HAP-1 (cell line): Measurements from ENCODE around the gene ASB3.
A peak's percentile ranks its signal among the peaks of the same experiment; 100 is the strongest.

Experiments used
- DNase-seq, 2 experiments: peaks; one replicate each; pipeline ENCODE4 v3.0.0-alpha.2; 2016 to 2020; ENCODE audit warnings: low spot score in 2 of 2
- H3K27me3 ChIP-seq: fragments of 250-450 bp; sonication (Bioruptor Pico); 2 replicates; pipeline ENCODE4 v1.5.1; 2020; ENCODE audit warnings: low read depth, mild to moderate bottlenecking, moderate library complexity
- H3K36me3 ChIP-seq: fragments of 250-450 bp; sonication (Bioruptor Pico); replicated peaks from 2 replicates; pipeline ENCODE4 v1.5.1; 2020; ENCODE audit warnings: mild to moderate bottlenecking
- H3K4me1 ChIP-seq: fragments of 250-450 bp; sonication (Bioruptor Pico); 2 replicates; pipeline ENCODE4 v1.5.1; 2020; ENCODE audit warnings: mild to moderate bottlenecking
- H3K4me3 ChIP-seq: fragments of 250-450 bp; sonication (Bioruptor Pico); 2 replicates; pipeline ENCODE4 v1.5.1; 2020; ENCODE audit warnings: mild to moderate bottlenecking, moderate library complexity
- H3K9me3 ChIP-seq: fragments of 250-450 bp; sonication (Bioruptor Pico); 2 replicates; pipeline ENCODE4 v1.5.1; 2020; ENCODE audit warnings: mild to moderate bottlenecking, moderate library complexity
- in situ Hi-C: fragments of 300-500 bp; cut with MboI; formaldehyde crosslinking; loops from 3 replicates; pipeline ENCODE4 v1.14.3; 2020; ENCODE audit warnings: low sequenced_read_pairs, inconsistent platforms, mixed read lengths

ASB3 gene

GRCh38 chr2:53640466-53640865, 146.3 kb downstream of the ASB3 start:
- no peaks in the 10 kb centered on the region for H3K9me3 ChIP-seq
- no peak overlapping the region for H3K4me3 ChIP-seq
- H3K4me1 ChIP-seq, result peaks cover 15% of the 10 kb centered on the region
- no peaks in the 10 kb centered on the region for H3K27me3 ChIP-seq
- no peaks in the 10 kb centered on the region for H3K36me3 ChIP-seq
- in situ Hi-C loops, result no loop called here
- DNase-seq, result no peak

- H3K36me3 ChIP-seq, result no peaks in the 10 kb centered on the region
- no peak overlapping the region for H3K4me3 ChIP-seq
- peaks cover 7% of the 10 kb centered on the region for H3K4me1 ChIP-seq
- H3K27me3 ChIP-seq, result no peaks in the 10 kb centered on the region
- in situ Hi-C loops, result no loop called here
- H3K9me3 ChIP-seq, result no peaks in the 10 kb centered on the region
- no peak for DNase-seq
These were observed 150.2 kb downstream of the ASB3 start for GRCh38 chr2:53636596-53636995.

- in situ Hi-C loops, result no loop called here
- H3K9me3 ChIP-seq, result no peaks in the 10 kb centered on the region
- no peak overlapping the region for H3K4me3 ChIP-seq
- H3K36me3 ChIP-seq, result no peaks in the 10 kb centered on the region
- H3K27me3 ChIP-seq, result no peaks in the 10 kb centered on the region
- peaks cover 5% of the 10 kb centered on the region for H3K4me1 ChIP-seq
- DNase-seq, result no peak
These were observed 150.6 kb downstream of the ASB3 start for GRCh38 chr2:53636109-53636508.

GRCh38 chr2:53635694-53636093, 151.1 kb downstream of the ASB3 start:
- no peaks in the 10 kb centered on the region for H3K27me3 ChIP-seq
- peaks cover 1% of the 10 kb centered on the region; the same call in 1 of the 2 replicates for H3K4me1 ChIP-seq
- DNase-seq, result no peak
- no peaks in the 10 kb centered on the region for H3K9me3 ChIP-seq
- no peak overlapping the region for H3K4me3 ChIP-seq
- in situ Hi-C loops, result no loop called here
- H3K36me3 ChIP-seq, result no peaks in the 10 kb centered on the region

GRCh38 chr2:53633441-53633840, 153.3 kb downstream of the ASB3 start:
- no peaks in the 10 kb centered on the region for H3K4me1 ChIP-seq
- no peaks in the 10 kb centered on the region for H3K36me3 ChIP-seq
- no peak overlapping the region for H3K4me3 ChIP-seq
- no peaks in the 10 kb centered on the region for H3K9me3 ChIP-seq
- in situ Hi-C loops, result no loop called here
- peak in 1 of 2 experiments; percentile 22 for DNase-seq
- H3K27me3 ChIP-seq, result no peaks in the 10 kb centered on the region

GRCh38 chr2:53632714-53633113, 154.0 kb downstream of the ASB3 start:
- no peak for DNase-seq

GRCh38 chr2:53632126-53632460, 154.7 kb downstream of the ASB3 start:
- H3K36me3 ChIP-seq, result no peaks in the 10 kb centered on the region
- no peaks in the 10 kb centered on the region for H3K27me3 ChIP-seq
- H3K9me3 ChIP-seq, result no peaks in the 10 kb centered on the region
- H3K4me1 ChIP-seq, result no peaks in the 10 kb centered on the region
- no peak overlapping the region for H3K4me3 ChIP-seq
- no peak for DNase-seq
- in situ Hi-C loops, result no loop called here

More at GRCh38 chr2:53632714-53633113, 154.0 kb downstream of the ASB3 start:
- H3K4me1 ChIP-seq, result no peaks in the 10 kb centered on the region
- no peaks in the 10 kb centered on the region for H3K36me3 ChIP-seq
- no peaks in the 10 kb centered on the region for H3K27me3 ChIP-seq
- no peak overlapping the region for H3K4me3 ChIP-seq
- in situ Hi-C loops, result no loop called here
- H3K9me3 ChIP-seq, result no peaks in the 10 kb centered on the region

GRCh38 chr2:53631313-53632125, 155.2 kb downstream of the ASB3 start:
- in situ Hi-C loops, result no loop called here
- DNase-seq, result no peak
- H3K9me3 ChIP-seq, result no peaks in the 10 kb centered on the region
- no peak overlapping the region for H3K4me3 ChIP-seq
- no peaks in the 10 kb centered on the region for H3K4me1 ChIP-seq
- no peaks in the 10 kb centered on the region for H3K36me3 ChIP-seq
- no peaks in the 10 kb centered on the region for H3K27me3 ChIP-seq

GRCh38 chr2:53630026-53630606, 156.6 kb downstream of the ASB3 start:
- H3K4me1 ChIP-seq, result no peaks in the 10 kb centered on the region
- no peak overlapping the region for H3K4me3 ChIP-seq
- in situ Hi-C loops, result no loop called here
- H3K9me3 ChIP-seq, result no peaks in the 10 kb centered on the region
- no peak for DNase-seq
- no peaks in the 10 kb centered on the region for H3K36me3 ChIP-seq
- no peaks in the 10 kb centered on the region for H3K27me3 ChIP-seq

GRCh38 chr2:53629501-53629900, 157.3 kb downstream of the ASB3 start:
- in situ Hi-C loops, result no loop called here
- no peaks in the 10 kb centered on the region for H3K4me1 ChIP-seq
- no peaks in the 10 kb centered on the region for H3K9me3 ChIP-seq
- H3K36me3 ChIP-seq, result no peaks in the 10 kb centered on the region
- H3K27me3 ChIP-seq, result no peaks in the 10 kb centered on the region
- no peak for DNase-seq
- no peak overlapping the region for H3K4me3 ChIP-seq

GRCh38 chr2:53629001-53629400, 157.8 kb downstream of the ASB3 start:
- no peaks in the 10 kb centered on the region for H3K9me3 ChIP-seq
- H3K4me3 ChIP-seq, result no peak overlapping the region
- H3K36me3 ChIP-seq, result no peaks in the 10 kb centered on the region
- no peaks in the 10 kb centered on the region for H3K4me1 ChIP-seq
- in situ Hi-C loops, result no loop called here
- DNase-seq, result no peak
- no peaks in the 10 kb centered on the region for H3K27me3 ChIP-seq

GRCh38 chr2:53622141-53622540, 164.6 kb downstream of the ASB3 start:
- H3K36me3 ChIP-seq, result no peaks in the 10 kb centered on the region
- no peaks in the 10 kb centered on the region for H3K9me3 ChIP-seq
- no peak overlapping the region for H3K4me3 ChIP-seq
- in situ Hi-C loops, result no loop called here
- DNase-seq, result no peak
- H3K27me3 ChIP-seq, result no peaks in the 10 kb centered on the region
- H3K4me1 ChIP-seq, result no peaks in the 10 kb centered on the region

GRCh38 chr2:53620981-53621380, 165.8 kb downstream of the ASB3 start:
- no peak for DNase-seq
- Histone ChIP-seq H3K27me3 (no peaks in the 10 kb centered on the region), H3K4me1 (no peaks in the 10 kb centered on the region), H3K9me3 (no peaks in the 10 kb centered on the region), H3K36me3 (no peaks in the 10 kb centered on the region), H3K4me3 (no peak overlapping the region)
- in situ Hi-C loops, result no loop called here
